Endothelial cell of umbilical vein (primary cell): ENCODE measurements around the gene SIM2. TPM values are rescaled to one million over a fixed set of nuclear protein-coding genes. Genes with fewer than 3 reads are reported as not detected.

Experiments
- BruUV-seq: library from RNA; stranded (reverse); fragments of 400-500 nt; replicated peaks from 2 replicates; lab custom pipeline; 2021; lab: Mats Ljungman, UMichigan
- CTCF ChIA-PET: fragments of 300-600, 350-600 bp; sonication (Branson Sonifier 250); formaldehyde crosslinking; loops from one replicate; lab custom pipeline; 2021; ENCODE audit warnings: antibody characterized with exemption, inconsistent platforms; lab: Charles Lee
- POLR2A ChIA-PET: fragments of 300-600, 350-600 bp; sonication (Branson Sonifier 250); formaldehyde crosslinking; loops from one replicate; lab custom pipeline; 2021; ENCODE audit warnings: antibody characterized with exemption, inconsistent platforms; lab: Charles Lee
- DNase-seq: peaks from one replicate; pipeline ENCODE4 v3.0.0-alpha.2; 2011; ENCODE audit warnings: low read depth, low spot score
- FAIRE-seq: peaks from 2 replicates; lab custom pipeline; 2011; peaks lifted over from hg19 to GRCh38; lab: Jason Lieb, UNC
- H2AFZ ChIP-seq: 2 replicates; pipeline ENCODE4 v1.6.0; 2012; ENCODE audit warnings: low read depth, low read length, control low read depth, inconsistent platforms
- H3K27ac ChIP-seq: 2 replicates; pipeline ENCODE4 v1.5.1; 2011; ENCODE audit warnings: low read depth, mild to moderate bottlenecking, control low read depth, low read length, moderate library complexity; ENCODE audit not compliant: insufficient read depth
- H3K27me3 ChIP-seq, 2 experiments: 2 replicates each; pipeline versions ENCODE4 v1.6.0 to v1.6.1; 2011; ENCODE audit warnings: low read length in 2 of 2, mixed read lengths in 1 of 2; ENCODE audit not compliant: control insufficient read depth in 2 of 2, insufficient read depth in 2 of 2
- H3K36me3 ChIP-seq, 2 experiments: 2 replicates in 1 of 2; 3 replicates in 1 of 2; pipeline ENCODE4 v1.5.1; 2011; ENCODE audit warnings: low read length in 2 of 2, mild to moderate bottlenecking in 1 of 2, moderate library complexity in 1 of 2; ENCODE audit not compliant: control insufficient read depth in 2 of 2, insufficient read depth in 2 of 2; ENCODE audit errors: extremely low read depth in 1 of 2
- H3K4me1 ChIP-seq: 3 replicates; pipeline ENCODE4 v1.5.1; 2011; ENCODE audit warnings: mild to moderate bottlenecking, low read length; ENCODE audit not compliant: control insufficient read depth, insufficient read depth; ENCODE audit errors: extremely low read depth
- H3K4me2 ChIP-seq: 2 replicates; pipeline ENCODE4 v1.6.1; 2011; ENCODE audit warnings: low read length, control low read depth, mixed read lengths; ENCODE audit not compliant: insufficient read depth
- H3K4me3 ChIP-seq, 3 experiments: fragments of 200-600 bp in 1 of 3; sonication (generic), shearing (Covaris generic) in 1 of 3; replicated peaks in 1 of 3; 2 replicates each; pipeline ENCODE4 v1.5.1; 2011 to 2016; ENCODE audit warnings: control low read depth in 3 of 3, low read length in 3 of 3, mild to moderate bottlenecking in 2 of 3, inconsistent platforms in 1 of 3, low read depth in 1 of 3, moderate library complexity in 1 of 3; ENCODE audit not compliant: insufficient read depth in 1 of 3
- H3K79me2 ChIP-seq: 2 replicates; pipeline ENCODE4 v1.6.0; 2012; ENCODE audit warnings: low read length, inconsistent platforms; ENCODE audit not compliant: control insufficient read depth, insufficient read depth
- H3K9ac ChIP-seq: replicated peaks from 2 replicates; pipeline ENCODE3; 2011; ENCODE audit warnings: low read length, control low read depth; ENCODE audit not compliant: insufficient read depth; ENCODE audit errors: extremely low read depth
- H3K9me1 ChIP-seq: replicated peaks from 3 replicates; pipeline ENCODE4 v1.6.0; 2011; ENCODE audit warnings: mild to moderate bottlenecking, low read length; ENCODE audit not compliant: control insufficient read depth, insufficient read depth; ENCODE audit errors: extremely low read depth
- H3K9me3 ChIP-seq: replicated peaks from 2 replicates; pipeline ENCODE4 v1.5.1; 2012; ENCODE audit warnings: low read length, inconsistent platforms; ENCODE audit not compliant: control insufficient read depth, insufficient read depth
- H4K20me1 ChIP-seq: replicated peaks from 2 replicates; pipeline ENCODE3; 2011; ENCODE audit warnings: mild to moderate bottlenecking, low read length; ENCODE audit not compliant: control insufficient read depth, insufficient read depth; ENCODE audit errors: extremely low read depth
- CTCF ChIP-seq, 2 donors: IDR thresholded peaks; 1 replicate in 1 of 2; 2 replicates in 1 of 2; pipeline ENCODE4 v1.5.1; 2011; ENCODE audit warnings: low read length in 2 of 2, mild to moderate bottlenecking in 2 of 2, moderate library complexity in 2 of 2, control low read depth in 1 of 2, inconsistent platforms in 1 of 2, low read depth in 1 of 2; ENCODE audit not compliant: insufficient read depth in 1 of 2; ENCODE audit errors: extremely low read depth in 1 of 2
- EZH2 ChIP-seq: IDR thresholded peaks from 2 replicates; pipeline ENCODE4 v1.6.1; 2012; ENCODE audit warnings: borderline replicate concordance, low read depth, mild to moderate bottlenecking, moderate library complexity, low read length, inconsistent platforms; ENCODE audit not compliant: severe bottlenecking
- FOS ChIP-seq: IDR thresholded peaks from 2 replicates; pipeline ENCODE4 v1.6.1; 2011; ENCODE audit warnings: mild to moderate bottlenecking, low read length, moderate library complexity, borderline replicate concordance; ENCODE audit not compliant: insufficient read depth
- GATA2 ChIP-seq: IDR thresholded peaks from 2 replicates; pipeline ENCODE4 v1.7.0; 2011; ENCODE audit warnings: low read depth, mild to moderate bottlenecking, moderate library complexity, mixed read lengths, low read length; ENCODE audit not compliant: insufficient read length, insufficient read depth
- JUN ChIP-seq: IDR thresholded peaks from 2 replicates; pipeline ENCODE4 v1.6.1; 2011; ENCODE audit warnings: borderline replicate concordance, low read depth; ENCODE audit not compliant: insufficient read length, insufficient read depth
- MAX ChIP-seq: IDR thresholded peaks from 2 replicates; pipeline ENCODE4 v1.6.1; 2011; ENCODE audit not compliant: insufficient read depth, insufficient read length
- MYC ChIP-seq: IDR thresholded peaks from one replicate; pipeline ENCODE4 v1.6.1; 2011; ENCODE audit warnings: mild to moderate bottlenecking, low read depth, low read length
- POLR2A ChIP-seq: IDR thresholded peaks from 2 replicates; pipeline ENCODE4 v1.6.1; 2012; ENCODE audit warnings: low read depth, mild to moderate bottlenecking, control low read depth, low read length
- POLR2AphosphoS5 ChIP-seq: IDR thresholded peaks from 2 replicates; pipeline ENCODE4 v1.6.1; 2012; ENCODE audit warnings: low read depth, mild to moderate bottlenecking, control low read depth, low read length, moderate library complexity; ENCODE audit not compliant: insufficient read depth
- dilution Hi-C: fragments of 300-500 bp; cut with MboI; formaldehyde crosslinking; loops from one replicate; pipeline ENCODE4 v1.15.0; 2019; ENCODE audit warnings: low sequenced_read_pairs; ENCODE audit not compliant: extremely low pct_ligation_motif_present
- intact Hi-C: fragments of 100-400 bp; cut with micrococcal nuclease; formaldehyde crosslinking; loops from one replicate; pipeline ENCODE4 v1.10.0; 2022
- polyA plus RNA-seq, 4 experiments: library from polyadenylated mRNA; depleted of rRNA in 3 of 4; stranded (reverse) in 3 of 4; unstranded in 1 of 4; fragments of >200 nt; gene quantifications; 2 replicates each; pipeline versions ENCODE4 v1.2.1 to v1.2.3, GENCODE V29; 2011 to 2012; ENCODE audit warnings: missing spikeins in 1 of 4
- total RNA-seq: library from RNA; stranded (reverse); gene quantifications from 2 replicates; pipeline ENCODE4 v1.2.3, GENCODE V29; 2021

Gene SIM2
- total and polyA plus RNA-seq, 2 donors (not counting 3 experiments of a cell fraction or from before 2014, with no cell fraction given) = not detected

DNA sequence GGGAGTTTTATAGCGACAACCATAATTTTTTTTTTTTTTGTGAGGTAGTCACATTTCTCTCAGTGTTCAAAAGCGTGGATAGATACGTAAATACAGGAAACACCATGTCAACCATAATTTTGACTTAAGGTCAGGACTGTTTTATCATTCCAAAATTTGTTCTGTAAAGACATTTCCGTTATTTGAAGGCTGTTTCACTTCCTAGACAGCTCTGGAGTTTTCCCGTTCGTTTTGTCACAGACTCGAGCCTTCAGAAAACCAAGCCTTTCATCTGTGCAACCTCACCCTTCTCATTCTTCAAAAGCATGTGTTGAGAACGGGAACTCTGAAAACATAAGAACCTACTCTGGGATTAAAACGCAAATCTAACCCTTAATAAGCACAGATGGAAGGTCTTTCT, 17.9 kb downstream of the SIM2 start:
- FAIRE-seq = no peak

More for the DNA sequence above, 17.9 kb downstream of the SIM2 start:
- peaks cover 49 to 65% of the 10 kb centered on the region in 2 experiments for H3K27me3 ChIP-seq
- no peaks in the 10 kb centered on the region for H3K9me3 ChIP-seq
- no peak overlapping the region for H3K9ac ChIP-seq
- no peak overlapping the region for H2AFZ ChIP-seq
- no peaks in the 10 kb centered on the region for H3K36me3 ChIP-seq
- CTCF ChIA-PET = interaction anchor here (1.0 kb wide), 2 partner anchors 30 to 297 kb away, joined by 3 read pairs; no protein-coding TSS in a partner anchor
- dilution Hi-C loops = no loop called here
- no peaks in the 10 kb centered on the region for H4K20me1 ChIP-seq
- no TSS peak for BruUV-seq
- H3K9me1 ChIP-seq = no peaks in the 10 kb centered on the region
- TF ChIP-seq CTCF (IDR thresholded peaks at IDR 0.05; ENCODE audit: extremely low read depth in 1 of 2, insufficient read depth in 1 of 2, low read depth in 1 of 2, low read length in 2 of 2) = no peak
- no peak for TF ChIP-seq POLR2AphosphoS5
- no peak for TF ChIP-seq POLR2A
- no peak for TF ChIP-seq GATA2
- no peak for TF ChIP-seq MAX
- TF ChIP-seq EZH2 = no peak
- no peak for TF ChIP-seq MYC
- TF ChIP-seq JUN = no peak
- TF ChIP-seq FOS = no peak
- DNase-seq = no peak
- no peaks in the 10 kb centered on the region for H3K4me1 ChIP-seq
- H3K79me2 ChIP-seq = no peaks in the 10 kb centered on the region
- H3K4me2 ChIP-seq = no peak overlapping the region
- POLR2A ChIA-PET = interaction anchor here (0.7 kb wide), 1 partner anchor 46 kb away, joined by 3 read pairs; no protein-coding TSS in a partner anchor
- no peak overlapping the region for H3K4me3 ChIP-seq
- no peak overlapping the region for H3K27ac ChIP-seq
- intact Hi-C loops = no loop called here
